ENCODE measurements around the gene CALN1. TPM values are rescaled to one million over a fixed set of nuclear protein-coding genes. Genes with fewer than 3 reads are reported as not detected.

The CALN1 gene
- total and polyA plus RNA-seq, 3 donors from 2014 or later = 4.3 to 6.2 (median 4.4) TPM

DNA sequence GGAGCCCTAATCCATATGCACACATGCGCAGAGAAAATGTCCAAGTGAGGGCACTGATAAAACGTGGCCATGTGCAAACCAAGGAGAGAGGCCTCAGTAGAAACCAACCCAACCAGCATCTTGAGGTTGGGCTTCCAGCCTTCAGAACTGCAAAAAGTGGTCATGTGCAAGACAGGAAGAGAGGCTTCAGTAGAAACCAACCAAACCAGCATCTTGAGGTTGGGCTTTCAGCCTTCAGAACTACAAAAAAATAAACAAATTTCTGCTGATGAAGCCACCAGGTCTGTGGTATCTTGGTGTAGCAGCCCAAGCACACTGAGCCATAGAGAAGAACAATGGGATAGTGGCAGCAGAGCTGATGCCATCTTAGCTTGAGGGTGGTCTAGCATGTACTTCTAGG, 371.5 kb downstream of the CALN1 start:
- WGBS, 2 donors = 80 to 93% methylated on average over 2 of the region's 2 CpGs

DNA sequence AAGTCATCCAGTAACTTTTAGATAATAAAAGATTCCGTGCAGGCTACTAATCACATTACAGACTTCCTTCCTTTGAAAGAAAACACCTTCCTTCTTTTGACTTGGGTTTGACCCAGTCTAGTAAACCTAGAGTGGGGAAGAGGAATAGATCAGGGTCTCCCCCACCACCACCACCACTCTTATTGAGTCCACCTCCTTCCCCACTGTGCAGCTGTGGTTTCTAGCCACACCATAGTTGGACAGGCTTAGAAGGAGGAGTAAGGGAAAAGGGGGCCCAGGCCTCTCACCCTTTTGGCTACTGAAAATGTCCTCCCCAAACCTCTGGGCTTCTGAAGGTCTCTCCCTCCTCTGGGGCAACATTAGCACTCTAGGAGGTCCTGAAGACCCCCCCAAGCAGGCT, 372.7 kb downstream of the CALN1 start:
- WGBS, 2 donors = 82 to 100% methylated on average over 1 of the region's 1 CpG
- intact Hi-C loops (cut with DNase I; ENCODE audit: low total_unique reads) = no loop called here

More for the DNA sequence above, 371.5 kb downstream of the CALN1 start:
- Histone ChIP-seq H3K27me3 (no peaks in the 10 kb centered on the region), H3K9me3 (no peaks in the 10 kb centered on the region), H3K4me3 (no peak overlapping the region), H3K4me1 (no peaks in the 10 kb centered on the region), H3K36me3 (ENCODE audit: low read depth, missing control alignments) (no peaks in the 10 kb centered on the region), H3K27ac (no peak overlapping the region)
- no peak for DNase-seq
- intact Hi-C loops (cut with DNase I; ENCODE audit: low total_unique reads) = loop anchor here (10.0 kb wide), 1 partner anchor 164 kb away; no protein-coding TSS in a partner anchor
- TF ChIP-seq POLR2A (IDR thresholded peaks at IDR 0.05) = no peak
- TF ChIP-seq, protein P1, sequence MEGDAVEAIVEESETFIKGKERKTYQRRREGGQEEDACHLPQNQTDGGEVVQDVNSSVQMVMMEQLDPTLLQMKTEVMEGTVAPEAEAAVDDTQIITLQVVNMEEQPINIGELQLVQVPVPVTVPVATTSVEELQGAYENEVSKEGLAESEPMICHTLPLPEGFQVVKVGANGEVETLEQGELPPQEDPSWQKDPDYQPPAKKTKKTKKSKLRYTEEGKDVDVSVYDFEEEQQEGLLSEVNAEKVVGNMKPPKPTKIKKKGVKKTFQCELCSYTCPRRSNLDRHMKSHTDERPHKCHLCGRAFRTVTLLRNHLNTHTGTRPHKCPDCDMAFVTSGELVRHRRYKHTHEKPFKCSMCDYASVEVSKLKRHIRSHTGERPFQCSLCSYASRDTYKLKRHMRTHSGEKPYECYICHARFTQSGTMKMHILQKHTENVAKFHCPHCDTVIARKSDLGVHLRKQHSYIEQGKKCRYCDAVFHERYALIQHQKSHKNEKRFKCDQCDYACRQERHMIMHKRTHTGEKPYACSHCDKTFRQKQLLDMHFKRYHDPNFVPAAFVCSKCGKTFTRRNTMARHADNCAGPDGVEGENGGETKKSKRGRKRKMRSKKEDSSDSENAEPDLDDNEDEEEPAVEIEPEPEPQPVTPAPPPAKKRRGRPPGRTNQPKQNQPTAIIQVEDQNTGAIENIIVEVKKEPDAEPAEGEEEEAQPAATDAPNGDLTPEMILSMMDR (IDR thresholded peaks at IDR 0.05) = no peak

DNA sequence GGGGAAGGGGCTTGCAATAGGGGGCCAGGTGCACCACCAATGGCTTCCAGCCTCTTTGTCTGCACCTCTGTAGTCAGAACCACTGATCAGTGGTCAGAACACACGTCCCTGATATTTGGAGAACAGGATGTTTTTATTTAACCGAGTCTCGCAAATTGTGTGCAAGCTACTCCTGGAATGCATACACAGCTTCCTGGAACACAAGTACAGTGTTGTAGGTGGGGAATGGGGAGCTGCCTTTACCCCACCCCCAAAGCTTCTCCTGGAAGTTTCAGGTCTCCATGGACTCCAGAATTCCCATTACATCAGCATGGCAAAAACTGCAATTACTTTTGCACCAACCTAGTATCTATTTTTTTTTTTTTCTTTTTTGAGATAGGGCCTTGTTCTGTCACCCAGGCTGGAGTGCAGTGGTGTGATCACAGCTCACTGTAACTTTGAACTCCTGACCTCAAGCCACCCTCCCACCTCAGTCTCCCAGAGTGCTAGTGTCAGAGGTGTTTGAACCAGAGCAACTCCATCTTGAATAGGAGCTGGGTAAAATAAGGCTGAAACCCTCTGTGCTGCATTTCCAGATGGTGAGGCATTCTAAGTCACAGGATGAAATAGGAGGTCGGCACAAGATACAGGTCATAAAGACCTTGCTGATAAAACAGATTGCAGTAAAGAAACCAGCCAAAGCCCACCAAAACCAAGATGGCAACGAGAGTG, 374.0 kb downstream of the CALN1 start:
- Histone ChIP-seq H3K4me1 (no peaks in the 10 kb centered on the region), H3K9me3 (no peaks in the 10 kb centered on the region), H3K27me3 (no peaks in the 10 kb centered on the region), H3K4me3 (no peak overlapping the region), H3K27ac (no peak overlapping the region), H3K36me3 (ENCODE audit: low read depth, missing control alignments) (no peaks in the 10 kb centered on the region)
- intact Hi-C loops (cut with DNase I; ENCODE audit: low total_unique reads) = no loop called here
- no peak for DNase-seq
- WGBS, 2 donors = 69 to 71% methylated on average over 5 of the region's 5 CpGs
- TF ChIP-seq, protein P1 (IDR thresholded peaks at IDR 0.05) = no peak
- no peak for TF ChIP-seq POLR2A (IDR thresholded peaks at IDR 0.05)

More for the DNA sequence above, 372.7 kb downstream of the CALN1 start:
- Histone ChIP-seq H3K36me3 (ENCODE audit: low read depth, missing control alignments) (no peaks in the 10 kb centered on the region), H3K27me3 (no peaks in the 10 kb centered on the region), H3K4me3 (no peak overlapping the region), H3K9me3 (no peaks in the 10 kb centered on the region), H3K27ac (no peak overlapping the region), H3K4me1 (no peaks in the 10 kb centered on the region)
- TF ChIP-seq, protein P1 (IDR thresholded peaks at IDR 0.05) = no peak
- no peak for TF ChIP-seq POLR2A (IDR thresholded peaks at IDR 0.05)
- DNase-seq = no peak

DNA sequence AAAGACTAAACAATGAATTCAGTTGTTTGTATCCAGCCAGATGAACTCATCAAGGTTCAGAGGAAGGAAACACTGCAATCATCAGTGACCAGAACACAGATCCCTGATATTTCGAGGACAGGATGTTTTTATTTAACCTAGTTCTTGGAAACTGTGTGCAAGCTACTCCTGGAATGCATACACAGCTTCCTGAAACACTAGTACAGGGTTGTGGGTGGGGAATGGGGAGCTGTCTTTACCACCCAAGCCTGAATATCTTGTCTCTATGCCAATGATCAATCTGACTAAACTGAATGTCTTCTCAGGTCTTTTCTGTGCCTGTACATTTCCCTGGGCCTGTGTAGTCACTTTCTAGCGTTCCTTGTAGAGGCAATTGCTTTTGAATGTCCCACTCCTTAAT, 374.6 kb downstream of the CALN1 start:
- no peak overlapping the region for H3K4me3 ChIP-seq
- DNase-seq = no peak
- H3K27ac ChIP-seq = no peak overlapping the region
- TF ChIP-seq POLR2A (IDR thresholded peaks at IDR 0.05) = no peak
- TF ChIP-seq, protein P1 (IDR thresholded peaks at IDR 0.05) = no peak
- H3K9me3 ChIP-seq = no peaks in the 10 kb centered on the region
- WGBS, 2 donors = 43 to 59% methylated on average over 2 of the region's 2 CpGs
- intact Hi-C loops (cut with DNase I; ENCODE audit: low total_unique reads) = no loop called here
- no peaks in the 10 kb centered on the region for H3K4me1 ChIP-seq
- no peaks in the 10 kb centered on the region for H3K27me3 ChIP-seq
- H3K36me3 ChIP-seq (ENCODE audit: low read depth, missing control alignments) = no peaks in the 10 kb centered on the region

DNA sequence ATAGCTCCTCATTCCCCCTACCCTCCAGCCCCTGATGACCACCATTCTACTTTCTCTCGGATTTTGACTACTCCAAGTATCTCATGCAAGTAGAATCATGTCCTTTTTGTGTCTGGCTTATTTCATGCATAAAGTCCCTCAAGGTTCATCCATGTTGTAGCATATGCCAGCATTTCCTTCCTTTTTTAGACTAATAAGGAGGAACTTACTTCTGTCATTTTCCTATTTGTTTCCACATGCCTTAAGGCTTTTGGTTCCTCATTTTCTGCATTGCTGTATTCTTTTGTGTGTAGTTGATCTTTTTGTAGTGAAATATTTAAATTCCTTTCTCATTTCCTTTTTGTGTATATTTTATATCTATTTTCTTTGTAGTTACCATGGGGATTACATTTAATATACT, 376.9 kb downstream of the CALN1 start:
- WGBS, 2 donors = 78 to 97% methylated on average over 1 of the region's 1 CpG

More for the DNA sequence above, 376.9 kb downstream of the CALN1 start:
- H3K27me3 ChIP-seq = no peaks in the 10 kb centered on the region
- intact Hi-C loops (cut with DNase I; ENCODE audit: low total_unique reads) = no loop called here
- H3K9me3 ChIP-seq = no peaks in the 10 kb centered on the region
- H3K27ac ChIP-seq = no peak overlapping the region
- H3K4me3 ChIP-seq = no peak overlapping the region
- no peaks in the 10 kb centered on the region for H3K36me3 ChIP-seq (ENCODE audit: low read depth, missing control alignments)
- no peak for TF ChIP-seq POLR2A (IDR thresholded peaks at IDR 0.05)
- TF ChIP-seq, protein P1 (IDR thresholded peaks at IDR 0.05) = no peak
- no peak for DNase-seq
- no peaks in the 10 kb centered on the region for H3K4me1 ChIP-seq
